T-helper 17 cell (primary cell): ENCODE results near the gene FBXL2. TPM values are rescaled to one million over a fixed set of nuclear protein-coding genes. Genes with fewer than 3 reads are reported as not detected.
"Not testable (repeated sequence)": the region's sequence is repeated elsewhere in the genome, so short reads cannot be mapped to it uniquely, and the experiment has no call there.

Experiments used
- ATAC-seq: fragments of 150-1000 bp; cut with Tn5 transposase; 2 replicates; pipeline ENCODE4 v1.10.0; 2021; ENCODE audit warnings: mild to moderate bottlenecking, moderate library complexity
- DNase-seq, 3 donors: peaks; one replicate each; pipeline versions ENCODE4 v3.0.0 to v3.0.0-alpha.2; 2020 to 2021
- H3K9me3 ChIP-seq: one replicate; pipeline ENCODE4 v1.7.0; 2013; ENCODE audit warnings: low read length, mild to moderate bottlenecking; ENCODE audit not compliant: control insufficient read depth, poor library complexity, severe bottlenecking
- H3K27ac Mint-ChIP-seq: one replicate; pipeline ENCODE4 v1.8.0; 2022; ENCODE audit warnings: mild to moderate bottlenecking, moderate library complexity, mixed read lengths
- H3K27me3 Mint-ChIP-seq: one replicate; pipeline ENCODE4 v1.8.0; 2022; ENCODE audit warnings: mixed read lengths
- H3K36me3 Mint-ChIP-seq: one replicate; pipeline ENCODE4 v1.8.0; 2022; ENCODE audit warnings: low read depth, mixed read lengths
- H3K4me1 Mint-ChIP-seq: one replicate; pipeline ENCODE4 v1.8.0; 2022; ENCODE audit warnings: mild to moderate bottlenecking, mixed read lengths
- H3K4me3 Mint-ChIP-seq: one replicate; pipeline ENCODE4 v1.8.0; 2022; ENCODE audit warnings: mild to moderate bottlenecking, moderate library complexity, mixed read lengths
- total RNA-seq, 4 donors: library from RNA in 2 of 4; stranded (reverse) in 2 of 4; gene quantifications; one replicate each; pipeline ENCODE4 v1.2.3 and lab custom pipeline; 2022 to 2026

The FBXL2 gene
- total RNA-seq, 2 donors from 2014 or later: not detected

DNA sequence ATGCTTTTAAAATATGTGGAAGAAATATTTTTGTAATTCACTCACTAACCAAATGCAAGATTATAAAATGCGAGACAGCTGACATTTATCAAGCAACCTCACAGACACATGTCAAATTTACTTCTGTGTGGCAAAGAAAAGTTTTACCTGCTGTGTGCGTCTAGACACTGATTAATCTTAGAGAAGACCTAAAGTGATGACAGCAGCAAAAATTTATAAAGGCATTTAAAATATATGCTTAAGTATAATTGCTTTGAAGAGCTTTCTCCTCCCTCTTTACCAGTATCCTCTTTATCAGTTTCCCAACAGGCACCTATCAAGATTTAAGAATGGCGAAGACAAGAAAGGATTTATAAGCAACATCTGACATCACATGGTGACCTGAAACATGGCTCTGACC lies 125.7 kb downstream of the FBXL2 start:
- no peaks in the 10 kb centered on the region for H3K9me3 ChIP-seq
- peaks cover 14% of the 10 kb centered on the region for H3K36me3 Mint-ChIP-seq
- DNase-seq: no peak
- no peaks in the 10 kb centered on the region for H3K27me3 Mint-ChIP-seq
- peak overlapping the region; percentile 69 for H3K27ac Mint-ChIP-seq
- no peak overlapping the region for H3K4me3 Mint-ChIP-seq
- ATAC-seq: no peak
- peaks cover 5% of the 10 kb centered on the region for H3K4me1 Mint-ChIP-seq

DNA sequence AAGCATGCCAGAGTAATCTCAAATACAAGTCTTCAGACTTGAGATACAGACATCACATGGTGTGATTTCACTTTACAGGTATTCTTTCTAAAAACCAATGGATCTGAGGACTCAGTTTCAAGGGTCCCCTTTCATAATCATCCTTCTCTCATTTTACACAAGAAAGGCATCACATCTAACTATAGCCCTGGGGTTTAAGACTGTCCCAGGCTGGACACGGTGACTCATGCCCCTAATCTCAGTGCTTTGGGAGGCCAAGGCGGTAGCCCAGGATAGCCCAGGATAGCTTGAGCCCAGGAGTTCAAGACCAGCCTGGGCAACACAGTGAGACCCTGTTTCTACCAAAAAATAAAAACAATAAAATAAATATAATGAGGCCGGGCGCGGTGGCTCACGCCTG lies 126.5 kb downstream of the FBXL2 start:
- peak overlapping the region; percentile 69 for H3K27ac Mint-ChIP-seq
- no peak for ATAC-seq
- no peaks in the 10 kb centered on the region for H3K9me3 ChIP-seq
- no peak overlapping the region for H3K4me3 Mint-ChIP-seq
- peaks cover 14% of the 10 kb centered on the region for H3K36me3 Mint-ChIP-seq
- no peaks in the 10 kb centered on the region for H3K27me3 Mint-ChIP-seq
- peaks cover 5% of the 10 kb centered on the region for H3K4me1 Mint-ChIP-seq
- no peak for DNase-seq

DNA sequence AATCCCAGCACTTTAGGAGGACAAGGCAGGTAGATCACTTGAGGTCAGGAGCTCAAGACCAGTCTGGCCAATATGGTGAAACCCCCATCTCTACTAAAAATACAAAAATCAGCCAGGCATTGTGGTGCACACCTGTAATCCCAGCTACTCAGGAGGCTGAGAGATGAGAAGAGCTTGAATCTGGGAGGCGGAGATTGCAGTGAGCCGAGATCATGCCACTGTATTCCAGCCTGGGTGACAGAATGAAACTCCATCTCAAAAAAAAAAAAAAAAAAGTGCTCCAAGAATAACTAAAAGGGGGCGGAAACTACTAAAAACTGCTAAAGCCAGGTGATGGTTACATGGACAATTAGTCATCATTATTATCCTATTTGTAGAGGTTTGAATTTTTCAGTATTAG lies 133.6 kb downstream of the FBXL2 start:
- ATAC-seq, H3K27me3 Mint-ChIP-seq, H3K27ac Mint-ChIP-seq, DNase-seq, H3K9me3 ChIP-seq, H3K4me3 Mint-ChIP-seq: not testable (repeated sequence)
- Mint-ChIP-seq H3K36me3 (peaks cover 21% of the 10 kb centered on the region), H3K4me1 (peaks cover 15% of the 10 kb centered on the region)

DNA sequence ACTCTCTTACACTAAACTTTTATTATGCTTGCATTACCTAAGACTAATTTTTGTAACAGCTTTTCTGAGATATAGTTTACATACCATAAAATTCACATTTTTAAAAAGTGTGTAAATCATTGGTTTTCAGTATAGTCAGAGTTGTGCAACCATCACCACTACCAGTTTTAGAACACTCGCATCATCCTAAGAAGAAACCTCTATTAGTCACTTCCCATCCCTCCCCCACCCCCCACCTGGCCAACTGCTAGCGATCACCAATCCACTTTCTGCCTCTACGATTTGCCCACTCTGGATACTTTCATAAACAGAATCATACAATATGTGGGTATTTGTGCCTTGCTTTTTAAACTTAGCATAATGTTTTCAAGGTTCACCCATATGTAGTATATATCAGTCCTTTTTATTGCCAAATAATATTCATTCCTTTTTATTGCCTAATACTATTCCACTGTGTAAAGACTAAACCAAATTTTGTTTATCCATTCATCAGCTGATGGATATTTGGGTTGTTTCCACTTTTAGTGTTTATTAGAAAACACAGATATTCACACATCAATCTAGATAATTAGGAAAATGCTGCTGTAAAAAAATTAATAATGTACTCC lies 139.9 kb downstream of the FBXL2 start:
- Mint-ChIP-seq H3K27me3 (no peaks in the 10 kb centered on the region), H3K27ac (peak overlapping the region; percentile 72), H3K4me3 (no peak overlapping the region), H3K4me1 (peaks cover 18% of the 10 kb centered on the region), H3K36me3 (peaks cover 10% of the 10 kb centered on the region)
- DNase-seq: no peak
- no peaks in the 10 kb centered on the region for H3K9me3 ChIP-seq
- ATAC-seq: no peak

GRCh38 chr3:33419948-33420347 lies 142.7 kb downstream of the FBXL2 start:
- peaks cover 2% of the 10 kb centered on the region for H3K36me3 Mint-ChIP-seq
- H3K4me3 Mint-ChIP-seq: no peak overlapping the region

GRCh38 chr3:33420966-33421365 lies 143.7 kb downstream of the FBXL2 start:
- Mint-ChIP-seq H3K36me3 (peaks cover 2% of the 10 kb centered on the region), H3K27ac (no peak overlapping the region), H3K27me3 (no peaks in the 10 kb centered on the region), H3K4me3 (no peak overlapping the region), H3K4me1 (peaks cover 15% of the 10 kb centered on the region)
- no peak for DNase-seq
- H3K9me3 ChIP-seq: no peaks in the 10 kb centered on the region
- ATAC-seq: no peak

More at GRCh38 chr3:33419948-33420347, 142.7 kb downstream of the FBXL2 start:
- peaks cover 19% of the 10 kb centered on the region for H3K4me1 Mint-ChIP-seq
- no peak for ATAC-seq
- peak overlapping the region; percentile 68 for H3K27ac Mint-ChIP-seq
- H3K9me3 ChIP-seq: no peaks in the 10 kb centered on the region
- DNase-seq: no peak
- no peaks in the 10 kb centered on the region for H3K27me3 Mint-ChIP-seq

DNA sequence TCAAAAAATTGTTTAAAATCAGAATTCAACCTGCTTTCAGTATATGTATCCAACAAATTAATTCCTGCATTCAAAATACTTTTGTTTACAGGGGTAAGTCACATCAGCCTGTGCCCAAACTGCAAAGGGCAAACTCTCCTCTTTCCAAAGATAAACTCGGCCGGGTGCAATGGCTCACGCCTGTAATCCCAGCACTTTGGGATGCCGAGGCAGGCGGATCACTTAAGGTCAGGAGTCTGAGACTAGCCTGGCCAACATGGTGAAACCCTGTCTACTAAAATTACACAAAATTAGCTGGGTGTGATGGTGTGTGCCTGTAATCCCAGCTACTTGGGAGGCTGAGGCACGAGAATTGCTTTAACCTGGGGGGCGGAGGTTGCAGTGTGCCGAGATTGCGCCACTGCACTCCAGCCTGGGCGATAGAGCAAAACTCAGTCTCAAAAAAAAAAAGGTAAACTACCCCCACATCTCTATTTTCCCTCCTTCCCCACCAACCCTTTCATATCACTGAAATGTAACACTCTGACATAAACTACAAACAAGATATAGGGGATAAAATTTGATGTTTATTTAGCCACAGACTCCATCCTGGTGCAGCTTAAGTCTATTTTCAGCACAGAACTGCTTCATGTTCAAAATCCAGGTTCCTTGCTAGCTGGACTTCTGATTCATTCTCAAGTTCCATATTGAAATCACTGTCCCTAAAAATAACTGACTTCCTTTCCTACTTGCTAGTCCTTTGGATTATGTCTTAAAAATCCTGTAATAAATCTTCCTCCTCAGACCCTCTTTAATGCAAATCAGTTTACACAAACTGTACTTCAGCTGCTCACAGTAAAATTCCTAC lies 147.6 kb downstream of the FBXL2 start:
- peak overlapping the region; percentile 8 for H3K27ac Mint-ChIP-seq
- DNase-seq: no peak
- H3K4me1 Mint-ChIP-seq: peaks cover 24% of the 10 kb centered on the region
- ATAC-seq: no peak
- H3K4me3 Mint-ChIP-seq: no peak overlapping the region
- no peaks in the 10 kb centered on the region for H3K36me3 Mint-ChIP-seq
- no peaks in the 10 kb centered on the region for H3K9me3 ChIP-seq
- H3K27me3 Mint-ChIP-seq: no peaks in the 10 kb centered on the region

GRCh38 chr3:33425453-33425852 lies 148.2 kb downstream of the FBXL2 start:
- Mint-ChIP-seq H3K4me1 (peaks cover 30% of the 10 kb centered on the region), H3K4me3 (no peak overlapping the region), H3K27me3 (no peaks in the 10 kb centered on the region), H3K36me3 (no peaks in the 10 kb centered on the region), H3K27ac (peak overlapping the region; percentile 8)
- no peaks in the 10 kb centered on the region for H3K9me3 ChIP-seq
- ATAC-seq (no peak), DNase-seq (no peak)

DNA sequence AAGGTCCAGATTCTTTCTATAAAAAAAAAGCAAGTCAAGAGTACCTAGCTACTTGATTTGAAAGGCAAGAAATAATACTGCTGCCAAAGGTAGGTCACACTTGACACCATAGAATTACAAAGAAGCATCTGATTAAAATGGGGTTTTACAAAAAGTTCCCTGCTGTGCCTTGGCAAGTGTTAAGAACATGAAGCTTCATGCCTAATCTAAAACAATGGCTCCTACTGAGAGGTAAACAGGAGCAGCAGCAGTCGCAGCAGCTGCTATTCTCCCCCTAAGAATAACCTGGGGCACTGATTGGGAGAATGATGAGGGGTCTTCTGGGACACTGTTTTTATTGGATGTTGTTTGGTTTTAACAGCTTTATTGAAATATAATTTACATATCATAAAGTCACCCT lies 148.8 kb downstream of the FBXL2 start:
- DNase-seq: no peak
- Mint-ChIP-seq H3K4me1 (peaks cover 36% of the 10 kb centered on the region), H3K4me3 (no peak overlapping the region), H3K27me3 (no peaks in the 10 kb centered on the region), H3K36me3 (peaks cover 2% of the 10 kb centered on the region), H3K27ac (no peak overlapping the region)
- ATAC-seq: no peak
- H3K9me3 ChIP-seq: no peaks in the 10 kb centered on the region

DNA sequence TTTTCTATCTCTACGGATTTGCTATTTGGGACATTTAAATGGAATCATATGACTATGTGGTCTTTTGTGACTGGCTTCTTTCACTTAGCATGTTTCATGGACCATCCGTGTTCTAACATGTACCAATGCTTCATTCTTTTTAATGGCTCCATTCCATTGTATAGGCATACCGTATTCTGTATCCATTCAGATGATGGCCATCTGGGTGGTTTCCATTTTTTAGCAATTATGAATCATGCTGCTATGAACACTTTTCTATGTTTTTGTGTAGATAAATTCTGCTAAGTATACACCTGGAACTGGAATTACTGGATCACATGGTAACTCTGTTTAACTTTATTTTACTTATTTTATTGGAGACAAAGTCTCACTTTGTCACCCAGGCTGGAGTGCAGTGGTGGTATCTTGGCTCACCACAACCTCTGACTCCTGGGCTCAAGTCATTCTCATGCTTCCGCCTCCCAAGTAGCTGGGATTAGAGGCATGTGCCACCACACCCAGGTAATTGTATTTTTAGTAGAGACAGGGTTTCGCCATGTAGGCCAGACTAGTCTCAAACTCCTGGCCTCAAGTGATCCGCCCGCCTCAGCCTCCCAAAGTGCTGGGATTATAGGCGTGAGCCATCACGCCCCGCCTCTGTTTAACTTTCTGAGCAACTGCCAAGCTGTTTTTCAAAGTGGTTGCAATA lies 149.5 kb downstream of the FBXL2 start:
- DNase-seq: no peak
- Mint-ChIP-seq H3K4me1 (peaks cover 40% of the 10 kb centered on the region), H3K36me3 (peaks cover 2% of the 10 kb centered on the region), H3K4me3 (no peak overlapping the region), H3K27ac (no peak overlapping the region), H3K27me3 (no peaks in the 10 kb centered on the region)
- H3K9me3 ChIP-seq: no peaks in the 10 kb centered on the region
- no peak for ATAC-seq

DNA sequence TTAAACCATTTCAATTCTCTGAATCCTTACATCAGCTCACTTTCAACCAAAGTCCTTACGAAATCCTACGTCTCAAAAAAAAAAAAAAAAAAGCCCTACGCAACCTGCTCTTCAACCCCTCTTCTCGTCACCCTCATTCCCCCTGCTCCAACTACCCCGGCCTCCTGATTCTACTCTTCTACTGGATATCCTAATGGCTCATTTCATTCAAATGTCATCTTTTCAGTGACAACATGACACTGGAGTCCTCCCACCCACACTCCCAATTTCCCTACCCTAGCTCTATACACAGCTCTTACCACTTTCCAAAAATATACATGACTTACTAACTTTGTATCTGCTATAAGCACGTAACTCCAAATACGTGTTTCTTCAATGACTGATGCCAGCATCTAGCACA lies 151.5 kb downstream of the FBXL2 start:
- H3K9me3 ChIP-seq: no peaks in the 10 kb centered on the region
- H3K4me1 Mint-ChIP-seq: peaks cover 41% of the 10 kb centered on the region
- ATAC-seq (no peak), DNase-seq (no peak)
- H3K27me3 Mint-ChIP-seq: no peaks in the 10 kb centered on the region
- H3K4me3 Mint-ChIP-seq: peak overlapping the region; percentile 54
- peak overlapping the region; percentile 84 for H3K27ac Mint-ChIP-seq
- peaks cover 2% of the 10 kb centered on the region for H3K36me3 Mint-ChIP-seq

DNA sequence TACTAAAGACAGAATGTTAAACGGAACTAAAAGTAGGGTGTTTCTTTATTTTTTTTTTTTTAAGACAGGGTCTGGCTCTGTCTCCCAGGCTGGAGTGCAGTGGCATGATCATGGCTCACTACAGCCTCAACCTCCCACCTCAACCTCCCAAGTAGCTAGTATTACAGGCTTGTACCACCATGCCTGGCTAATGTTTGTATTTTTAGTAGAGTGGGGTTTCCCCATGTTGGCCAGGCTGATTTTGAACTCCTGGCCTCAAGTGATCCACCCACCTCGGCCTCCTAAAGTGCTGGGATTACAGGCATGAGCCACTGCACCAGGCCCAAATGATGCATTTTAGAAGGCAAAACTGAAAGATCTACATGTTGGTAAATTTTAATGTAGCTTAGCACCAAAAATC lies 152.1 kb downstream of the FBXL2 start:
- H3K4me1 Mint-ChIP-seq: peaks cover 45% of the 10 kb centered on the region
- not testable (repeated sequence) for ATAC-seq, H3K4me3 Mint-ChIP-seq, H3K36me3 Mint-ChIP-seq, DNase-seq, H3K27me3 Mint-ChIP-seq, H3K9me3 ChIP-seq
- H3K27ac Mint-ChIP-seq: peak overlapping the region; percentile 84

DNA sequence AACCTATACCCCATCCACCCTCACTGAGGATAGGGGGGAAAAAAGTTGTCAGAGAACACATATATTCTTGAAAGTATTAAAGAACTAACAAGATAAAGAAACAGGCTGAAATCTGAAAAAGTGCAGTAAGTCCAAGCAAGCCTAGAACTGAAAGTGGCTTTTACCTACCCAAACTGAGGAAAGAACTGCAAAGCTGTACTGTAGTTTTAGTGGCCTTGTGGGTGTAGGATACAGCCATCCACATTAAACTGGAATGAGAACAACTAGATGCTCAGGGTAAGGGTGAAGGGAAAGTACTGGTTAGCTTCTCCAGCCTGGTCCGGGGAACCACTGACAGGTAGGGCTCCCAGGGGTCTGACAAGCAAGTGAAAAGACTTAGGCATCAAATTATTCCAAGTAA lies 152.8 kb downstream of the FBXL2 start:
- H3K9me3 ChIP-seq: no peaks in the 10 kb centered on the region
- H3K4me3 Mint-ChIP-seq: no peak overlapping the region
- DNase-seq (no peak), ATAC-seq (no peak)
- peaks cover 46% of the 10 kb centered on the region for H3K4me1 Mint-ChIP-seq
- H3K27me3 Mint-ChIP-seq: no peaks in the 10 kb centered on the region
- H3K27ac Mint-ChIP-seq: peak overlapping the region; percentile 84
- peaks cover 2% of the 10 kb centered on the region for H3K36me3 Mint-ChIP-seq
